HFF-Myc (cell line): ENCODE measurements around the gene DLGAP4.

ENCODE experiments used
- DNase-seq: peaks from one replicate; pipeline ENCODE4 v3.0.0-alpha.2; 2011; ENCODE audit warnings: low read depth; ENCODE audit errors: extremely low read depth
- H3K4me3 ChIP-seq: replicated peaks from 2 replicates; pipeline ENCODE4 v1.5.1; 2011; ENCODE audit warnings: low read depth, mild to moderate bottlenecking, control low read depth, low read length
- TF ChIP-seq, protein P1 (sequence below): IDR thresholded peaks from 2 replicates; pipeline ENCODE4 v1.5.1; 2012; ENCODE audit warnings: mild to moderate bottlenecking, low read depth, low read length, control low read depth; ENCODE audit errors: missing control alignments

DLGAP4 gene

GRCh38 chr20:36339646-36340592, 33.8 kb downstream of the DLGAP4 start:
- H3K4me3 ChIP-seq, result no peak overlapping the region
- TF ChIP-seq, protein P1, sequence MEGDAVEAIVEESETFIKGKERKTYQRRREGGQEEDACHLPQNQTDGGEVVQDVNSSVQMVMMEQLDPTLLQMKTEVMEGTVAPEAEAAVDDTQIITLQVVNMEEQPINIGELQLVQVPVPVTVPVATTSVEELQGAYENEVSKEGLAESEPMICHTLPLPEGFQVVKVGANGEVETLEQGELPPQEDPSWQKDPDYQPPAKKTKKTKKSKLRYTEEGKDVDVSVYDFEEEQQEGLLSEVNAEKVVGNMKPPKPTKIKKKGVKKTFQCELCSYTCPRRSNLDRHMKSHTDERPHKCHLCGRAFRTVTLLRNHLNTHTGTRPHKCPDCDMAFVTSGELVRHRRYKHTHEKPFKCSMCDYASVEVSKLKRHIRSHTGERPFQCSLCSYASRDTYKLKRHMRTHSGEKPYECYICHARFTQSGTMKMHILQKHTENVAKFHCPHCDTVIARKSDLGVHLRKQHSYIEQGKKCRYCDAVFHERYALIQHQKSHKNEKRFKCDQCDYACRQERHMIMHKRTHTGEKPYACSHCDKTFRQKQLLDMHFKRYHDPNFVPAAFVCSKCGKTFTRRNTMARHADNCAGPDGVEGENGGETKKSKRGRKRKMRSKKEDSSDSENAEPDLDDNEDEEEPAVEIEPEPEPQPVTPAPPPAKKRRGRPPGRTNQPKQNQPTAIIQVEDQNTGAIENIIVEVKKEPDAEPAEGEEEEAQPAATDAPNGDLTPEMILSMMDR, result no peak
- DNase-seq, result no peak

DNA sequence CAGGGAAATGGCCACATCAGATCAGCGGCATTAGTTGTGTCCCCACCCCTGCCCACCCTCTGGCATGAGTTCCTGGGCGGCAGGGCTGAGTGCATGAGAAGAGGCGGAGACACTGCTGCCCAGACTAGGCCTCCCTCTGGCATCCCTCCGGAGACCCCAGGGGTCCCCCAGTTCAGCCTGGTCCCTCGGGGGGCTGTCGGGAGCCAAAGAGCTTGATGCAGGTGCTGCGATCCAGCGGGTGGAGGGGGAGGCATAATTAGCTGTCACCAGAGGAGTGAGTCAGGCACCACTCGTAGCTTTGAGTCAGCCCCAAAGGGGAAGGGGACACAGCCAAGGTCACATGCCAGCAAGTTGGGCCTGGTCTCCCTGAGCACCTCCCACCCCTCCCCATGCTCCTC, 34.5 kb downstream of the DLGAP4 start:
- no peak for DNase-seq
- TF ChIP-seq, protein P1, result no peak
- no peak overlapping the region for H3K4me3 ChIP-seq

DNA sequence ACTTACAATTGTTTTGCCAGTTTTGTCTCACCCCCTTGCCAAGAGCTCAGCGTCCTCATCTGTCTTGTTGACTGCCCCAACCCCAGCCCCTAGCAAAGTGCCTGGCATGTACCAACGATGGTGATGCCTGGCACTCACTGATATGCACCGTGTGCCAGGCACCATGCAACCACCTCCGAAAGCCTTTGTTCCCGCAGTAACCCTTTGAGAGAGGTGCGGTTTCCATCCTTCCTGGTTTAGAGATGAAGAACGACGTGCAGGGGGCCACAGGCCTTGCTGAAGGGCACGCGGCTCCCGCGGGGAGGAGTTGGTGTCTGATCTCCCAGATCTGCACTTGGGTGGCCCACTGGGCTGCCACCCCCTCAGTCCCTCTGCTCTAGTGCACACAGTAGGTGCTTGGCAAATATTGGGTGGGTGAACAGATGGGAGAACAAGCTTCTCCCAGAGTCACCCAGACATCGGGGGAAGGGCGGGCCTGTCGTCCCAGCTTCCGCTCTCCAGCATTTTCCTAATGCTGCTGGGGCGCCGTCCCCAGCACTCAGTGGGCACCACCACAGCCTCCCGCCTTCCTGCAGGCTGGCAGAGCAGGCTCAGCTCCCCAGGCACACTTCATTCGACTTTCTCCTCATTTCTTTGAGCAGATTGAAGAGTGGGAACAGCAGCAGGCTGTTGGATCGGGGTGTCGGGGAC, 35.3 kb downstream of the DLGAP4 start:
- no peak overlapping the region for H3K4me3 ChIP-seq
- TF ChIP-seq, protein P1, result no peak
- no peak for DNase-seq

DNA sequence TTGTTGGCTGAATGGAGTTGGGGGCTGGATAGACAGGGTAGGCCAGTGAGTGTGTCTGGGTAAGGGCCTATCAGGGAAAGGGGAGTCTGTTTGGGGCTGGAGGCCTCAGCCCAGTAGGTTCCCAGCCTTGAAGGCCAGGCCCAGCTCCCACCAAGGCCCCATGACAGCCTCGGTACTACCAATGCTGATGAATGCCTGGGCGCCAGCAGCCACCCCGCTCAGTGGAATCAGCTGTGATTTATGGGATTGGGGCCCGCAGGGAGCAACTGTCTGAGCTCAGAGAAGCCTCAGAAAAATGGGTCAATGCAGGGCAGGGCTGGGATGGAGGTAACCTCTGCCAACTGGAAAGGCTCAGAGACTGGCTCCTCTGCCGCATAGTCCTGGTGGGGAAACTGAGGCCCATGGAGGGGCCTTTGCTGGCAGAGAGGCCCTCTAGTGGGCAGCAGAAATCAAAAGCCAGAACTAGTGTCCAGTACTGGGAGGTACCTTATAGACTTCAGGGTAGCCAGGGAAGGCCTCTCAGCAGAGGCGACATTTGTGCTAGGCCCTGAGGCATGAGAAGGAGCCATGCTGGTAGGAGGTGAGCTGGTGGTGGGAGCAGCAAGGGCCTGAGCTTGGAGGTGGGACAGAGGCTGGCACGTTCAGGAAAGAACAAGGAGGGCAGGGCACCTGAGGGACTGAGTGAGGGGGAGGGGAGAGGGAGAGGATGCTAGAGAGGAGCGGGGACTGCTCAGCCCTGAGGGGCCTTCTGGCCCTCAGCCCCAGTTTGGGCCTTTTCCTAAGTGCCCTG, 36.4 kb downstream of the DLGAP4 start:
- TF ChIP-seq, protein P1, result no peak

DNA sequence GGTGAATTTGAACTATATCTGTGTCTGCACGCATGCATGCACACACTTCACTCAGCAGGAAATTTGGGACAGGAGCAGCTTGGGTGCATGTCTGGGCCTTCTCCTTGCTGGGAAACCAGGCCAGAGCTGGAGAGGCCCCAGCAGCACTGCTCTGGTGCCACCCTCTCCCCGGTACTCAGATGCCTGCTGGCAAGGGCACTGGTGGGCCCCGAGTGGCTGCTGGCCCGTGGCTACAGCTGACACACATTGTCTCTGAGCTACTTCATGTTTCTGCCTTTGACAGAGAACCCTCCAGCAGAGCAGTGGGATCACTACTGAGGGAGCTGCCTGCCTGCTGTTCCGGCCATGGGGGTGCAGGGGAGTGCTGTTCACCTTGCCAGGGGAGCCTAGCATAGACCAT, 37.5 kb downstream of the DLGAP4 start:
- no peak overlapping the region for H3K4me3 ChIP-seq
- no peak for DNase-seq
- TF ChIP-seq, protein P1, result no peak

More for the DNA sequence above, 36.4 kb downstream of the DLGAP4 start:
- no peak for DNase-seq
- H3K4me3 ChIP-seq, result no peak overlapping the region

DNA sequence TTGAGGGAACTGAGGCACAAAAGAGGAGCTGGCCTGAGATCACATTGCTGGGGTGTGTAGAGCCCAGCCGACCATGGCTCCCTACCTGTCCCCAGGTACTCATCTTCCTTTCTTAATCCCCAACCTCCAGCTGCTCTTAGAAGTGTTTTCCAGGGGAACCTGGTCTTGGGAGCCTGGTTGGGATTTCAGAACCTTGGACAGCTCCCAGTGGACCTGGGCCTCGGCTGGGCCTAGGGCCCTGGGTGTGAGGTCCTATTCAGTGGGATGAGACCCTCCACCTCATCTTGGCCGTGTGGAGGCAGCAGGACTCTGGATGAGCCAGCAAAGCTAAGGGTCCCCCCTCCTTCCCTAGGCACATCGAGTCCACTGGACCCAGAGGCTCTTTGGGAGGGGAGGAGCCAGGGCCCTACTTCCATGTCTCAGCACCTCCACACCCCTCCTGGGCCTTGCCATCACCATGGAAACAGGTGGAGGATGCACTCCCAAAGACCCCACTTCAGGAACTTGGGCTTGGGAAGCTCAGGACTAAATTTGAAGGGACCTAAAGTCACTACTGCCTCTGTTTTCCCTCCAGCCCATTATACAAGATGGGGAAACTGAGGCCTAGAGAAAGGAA, 38.5 kb downstream of the DLGAP4 start:
- TF ChIP-seq, protein P1, result no peak
- no peak overlapping the region for H3K4me3 ChIP-seq
- DNase-seq, result peak; percentile 7
